Esophagus muscularis mucosa (tissue), 4 donors: ENCODE data around the gene CDC20B.

Source experiments
- CTCF ChIP-seq, 3 experiments: fragments of 200-600 bp in 2 of 3; fragments of 450-650 bp in 1 of 3; sonication (generic) in 2 of 3; IDR thresholded peaks; one replicate each; pipeline ENCODE4 v1.5.1; 2017 to 2019; ENCODE audit warnings: antibody characterized with exemption in 3 of 3, mild to moderate bottlenecking in 2 of 3, moderate library complexity in 1 of 3
- EP300 ChIP-seq: sonication (generic); formaldehyde crosslinking; IDR thresholded peaks from one replicate; pipeline ENCODE4 v1.6.1; 2017; ENCODE audit warnings: antibody characterized with exemption
- POLR2A ChIP-seq: fragments of 450-650 bp; IDR thresholded peaks from one replicate; pipeline ENCODE4 v1.6.1; 2017; ENCODE audit warnings: antibody characterized with exemption, moderate library complexity, mild to moderate bottlenecking, low read depth
- POLR2AphosphoS5 ChIP-seq, 2 donors: sonication (generic); formaldehyde crosslinking; IDR thresholded peaks; one replicate each; pipeline ENCODE4 v1.6.1; 2017; ENCODE audit warnings: antibody characterized with exemption in 2 of 2

DNA sequence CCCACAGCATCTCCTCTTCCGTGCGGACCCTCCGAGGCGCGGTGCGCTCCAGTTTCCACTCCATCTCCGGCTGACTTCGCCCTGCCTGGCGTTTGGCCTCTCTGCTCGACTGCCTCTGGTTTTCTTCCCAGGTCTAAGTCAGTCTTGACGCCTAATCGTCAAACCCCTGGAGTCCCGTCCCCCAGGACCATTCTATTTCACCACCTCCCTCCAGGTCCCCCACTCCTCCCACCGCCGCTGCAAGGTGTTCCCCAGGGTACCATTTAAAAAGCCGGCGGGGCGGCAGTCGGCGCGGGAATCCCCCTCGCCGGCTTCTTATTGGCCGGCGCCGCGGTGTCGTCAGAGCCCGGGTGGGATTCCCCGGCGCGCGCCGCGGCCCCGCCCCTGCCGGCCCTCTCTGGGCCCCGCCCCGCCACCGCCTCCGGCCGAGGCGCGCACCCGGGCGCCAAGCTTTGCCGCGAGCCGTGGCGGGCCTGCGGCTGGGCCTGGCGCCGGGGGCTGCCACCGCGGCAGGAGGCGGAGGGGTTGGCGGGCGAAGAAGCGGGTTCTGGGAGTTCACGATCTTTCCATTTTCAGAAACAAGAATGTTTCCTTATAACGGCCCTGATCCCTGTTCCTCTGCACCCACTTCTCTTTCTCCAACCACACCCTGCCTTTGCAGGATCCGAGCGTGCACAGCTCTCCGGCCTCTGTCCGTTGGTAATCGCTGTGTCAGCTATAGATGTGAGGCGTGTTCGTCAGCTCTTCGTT lies at the start of gene CDC20B:
- TF ChIP-seq CTCF (IDR thresholded peaks at IDR 0.05) (no peak), POLR2A (no peak), EP300 (no peak), POLR2AphosphoS5 (IDR thresholded peaks at IDR 0.05) (no peak)
